ENCODE data around the gene LAT. TPM values are rescaled to one million over a fixed set of nuclear protein-coding genes. Genes with fewer than 3 reads are reported as not detected.

The LAT gene
- total and polyA plus RNA-seq, 2 donors (not counting 3 experiments of a cell fraction or from before 2014, with no cell fraction given): 4.5 to 5.9 TPM

GRCh38 chr16:28974007-28974436 lies 10.8 kb upstream of the LAT start:
- dilution Hi-C loops (cut with MboI; ENCODE audit: extremely low pct_ligation_motif_present, low sequenced_read_pairs): no loop called here
- peak overlapping the region; percentile 99 for H3K9ac ChIP-seq (replicated peaks; ENCODE audit: extremely low read depth, insufficient read depth, low read length)
- H4K20me1 ChIP-seq (replicated peaks; ENCODE audit: control insufficient read depth, extremely low read depth, insufficient read depth, low read length): no peaks in the 10 kb centered on the region
- H3K27ac ChIP-seq (ENCODE audit: insufficient read depth, low read depth, low read length): peak overlapping the region; percentile 91
- ChIA-PET CTCF (interaction anchor here (0.5 to 1.3 kb wide), 25 partner anchors 8 to 755 kb away, joined by 3 to 9 read pairs (median 4); partner anchors contain the start of genes ATXN2L, LAT, NFATC2IP and RABEP2), POLR2A (interaction anchor here (1.2 kb wide), 1 partner anchor 9 kb away, joined by 3 read pairs; no protein-coding TSS in a partner anchor)
- H3K9me3 ChIP-seq (replicated peaks; ENCODE audit: control insufficient read depth, insufficient read depth, low read length): no peaks in the 10 kb centered on the region
- H3K4me1 ChIP-seq (ENCODE audit: control insufficient read depth, extremely low read depth, insufficient read depth, low read length): peaks cover 7% of the 10 kb centered on the region
- peak overlapping the region; percentile 68 to 100 (median 84) for H3K4me3 ChIP-seq (replicated peaks in 1 of 3; ENCODE audit: insufficient read depth in 1 of 3, low read depth in 1 of 3, low read length in 3 of 3)
- TSS peak; percentile 92 for BruUV-seq (replicated peaks)
- TF ChIP-seq JUN (IDR thresholded peaks at IDR 0.05; ENCODE audit: borderline replicate concordance, insufficient read depth, insufficient read length, low read depth): no peak
- TF ChIP-seq CTCF (IDR thresholded peaks at IDR 0.05; ENCODE audit: extremely low read depth in 1 of 2, insufficient read depth in 1 of 2, low read depth in 1 of 2, low read length in 2 of 2): peak; percentile 66 to 78
- H3K79me2 ChIP-seq (ENCODE audit: control insufficient read depth, insufficient read depth, low read length): peaks cover 15% of the 10 kb centered on the region
- no peaks in the 10 kb centered on the region for H3K9me1 ChIP-seq (replicated peaks; ENCODE audit: control insufficient read depth, extremely low read depth, insufficient read depth, low read length)
- H3K27me3 ChIP-seq (ENCODE audit: control insufficient read depth in 2 of 2, insufficient read depth in 2 of 2, low read length in 2 of 2): no peaks in the 10 kb centered on the region
- DNase-seq (ENCODE audit: low read depth, low spot score): peak; percentile 68
- peak overlapping the region; percentile 80 for H2AFZ ChIP-seq (ENCODE audit: low read depth, low read length)
- FAIRE-seq: no peak
- H3K36me3 ChIP-seq (ENCODE audit: control insufficient read depth in 2 of 2, extremely low read depth in 1 of 2, insufficient read depth in 2 of 2, low read length in 2 of 2): peaks cover 0 to 6% of the 10 kb centered on the region in 2 experiments
- H3K4me2 ChIP-seq (ENCODE audit: insufficient read depth, low read length): peak overlapping the region; percentile 93
- intact Hi-C loops (cut with micrococcal nuclease): loop anchor here (2.0 kb wide), 1 partner anchor 23 kb away; the partner anchor contains the start of gene NFATC2IP

GRCh38 chr16:28974437-28975157 lies 10.3 kb upstream of the LAT start, which contains the start of gene SPNS1:
Gene SPNS1, plus strand, starts transcription at chr16:28974778. Its CDS starts 374 bp downstream, at chr16:28975152.
- Histone ChIP-seq H3K27me3 (ENCODE audit: control insufficient read depth in 2 of 2, insufficient read depth in 2 of 2, low read length in 2 of 2) (no peaks in the 10 kb centered on the region), H3K9me1 (replicated peaks; ENCODE audit: control insufficient read depth, extremely low read depth, insufficient read depth, low read length) (no peaks in the 10 kb centered on the region), H3K27ac (ENCODE audit: insufficient read depth, low read depth, low read length) (peak within 1 kb of the TSS; percentile 91), H3K9me3 (replicated peaks; ENCODE audit: control insufficient read depth, insufficient read depth, low read length) (no peaks in the 10 kb centered on the region), H3K79me2 (ENCODE audit: control insufficient read depth, insufficient read depth, low read length) (peaks cover 15% of the 10 kb centered on the region), H3K4me3 (replicated peaks in 1 of 3; ENCODE audit: insufficient read depth in 1 of 3, low read depth in 1 of 3, low read length in 3 of 3) (peak within 1 kb of the TSS; percentile 68 to 100 (median 84)), H3K4me1 (ENCODE audit: control insufficient read depth, extremely low read depth, insufficient read depth, low read length) (peaks cover 7% of the 10 kb centered on the region), H3K4me2 (ENCODE audit: insufficient read depth, low read length) (peak within 1 kb of the TSS; percentile 93), H3K36me3 (ENCODE audit: control insufficient read depth in 2 of 2, extremely low read depth in 1 of 2, insufficient read depth in 2 of 2, low read length in 2 of 2) (peaks cover 0 to 9% of the 10 kb centered on the region in 2 experiments), H4K20me1 (replicated peaks; ENCODE audit: control insufficient read depth, extremely low read depth, insufficient read depth, low read length) (no peaks in the 10 kb centered on the region), H3K9ac (replicated peaks; ENCODE audit: extremely low read depth, insufficient read depth, low read length) (peak within 1 kb of the TSS; percentile 99), H2AFZ (ENCODE audit: low read depth, low read length) (peak within 1 kb of the TSS; percentile 80)
- CTCF ChIA-PET: interaction anchor here (0.6 to 1.3 kb wide), 11 partner anchors 11 to 717 kb away, joined by 3 to 7 read pairs (median 3); partner anchors contain the start of genes ATXN2L, RABEP2 and TUFM
- intact Hi-C loops (cut with micrococcal nuclease) (loop anchor here (2.0 kb wide), 1 partner anchor 24 kb away; the partner anchor contains the start of gene NFATC2IP), dilution Hi-C loops (cut with MboI; ENCODE audit: extremely low pct_ligation_motif_present, low sequenced_read_pairs) (no loop called here)
- peak; percentile 96 for FAIRE-seq
- DNase-seq (ENCODE audit: low read depth, low spot score): peak; percentile 96
- TSS peak; percentile 34 for BruUV-seq (replicated peaks)
- POLR2A ChIA-PET: interaction anchor here (1.2 kb wide), 1 partner anchor 9 kb away, joined by 3 read pairs; no protein-coding TSS in a partner anchor
- TF ChIP-seq JUN (IDR thresholded peaks at IDR 0.05; ENCODE audit: borderline replicate concordance, insufficient read depth, insufficient read length, low read depth) (no peak), MAX (IDR thresholded peaks at IDR 0.05; ENCODE audit: insufficient read depth, insufficient read length) (peak; percentile 99), POLR2AphosphoS5 (IDR thresholded peaks at IDR 0.05; ENCODE audit: insufficient read depth, low read depth, low read length) (peak; percentile 91), GATA2 (IDR thresholded peaks at IDR 0.05; ENCODE audit: insufficient read depth, insufficient read length, low read depth, low read length) (no peak), CTCF (IDR thresholded peaks at IDR 0.05; ENCODE audit: extremely low read depth in 1 of 2, insufficient read depth in 1 of 2, low read depth in 1 of 2, low read length in 2 of 2) (no peak), FOS (IDR thresholded peaks at IDR 0.05; ENCODE audit: borderline replicate concordance, insufficient read depth, low read length) (no peak), EZH2 (IDR thresholded peaks at IDR 0.05; ENCODE audit: borderline replicate concordance, low read depth, low read length, severe bottlenecking) (no peak), POLR2A (IDR thresholded peaks at IDR 0.05; ENCODE audit: low read depth, low read length) (peak; percentile 89), MYC (IDR thresholded peaks at IDR 0.05; ENCODE audit: low read depth, low read length) (no peak)
